IMR-90 (cell line): ENCODE results near the gene WBP11.

ENCODE experiments used
- BHLHE40 ChIP-seq: fragments of 150-350 bp; IDR thresholded peaks from 2 replicates; pipeline ENCODE4 v1.6.1; 2016; ENCODE audit warnings: mild to moderate bottlenecking, low read depth, low read length
- CHD1 ChIP-seq: IDR thresholded peaks from 2 replicates; pipeline ENCODE4 v1.6.1; 2012; ENCODE audit warnings: low read depth, low read length, improper control_type of control experiment
- CTCF ChIP-seq: conservative IDR thresholded peaks from 2 replicates; pipeline ENCODE4 v1.5.1; 2012; ENCODE audit warnings: mild to moderate bottlenecking, low read depth, low read length, improper control_type of control experiment
- ELK1 ChIP-seq: fragments of 150-350 bp; IDR thresholded peaks from 2 replicates; pipeline ENCODE4 v1.6.1; 2016; ENCODE audit warnings: low read depth, mild to moderate bottlenecking, low read length, moderate library complexity, borderline replicate concordance
- NFE2L2 ChIP-seq: fragments of 150-350 bp; IDR thresholded peaks from 2 replicates; pipeline ENCODE4 v1.6.1; 2016; ENCODE audit warnings: low read depth, mild to moderate bottlenecking, low read length
- POLR2A ChIP-seq: IDR thresholded peaks from 2 replicates; pipeline ENCODE4 v1.6.1; 2012; ENCODE audit warnings: mild to moderate bottlenecking, low read depth, low read length
- RAD21 ChIP-seq: IDR thresholded peaks from 2 replicates; pipeline ENCODE4 v1.6.1; 2012; ENCODE audit warnings: low read length, improper control_type of control experiment
- USF2 ChIP-seq: fragments of 150-350 bp; IDR thresholded peaks from 2 replicates; pipeline ENCODE4 v1.6.1; 2017; ENCODE audit warnings: mild to moderate bottlenecking, antibody characterized with exemption, low read length, low read depth

- TF ChIP-seq ELK1 (no peak), CTCF (no peak), CHD1 (no peak), RAD21 (no peak), BHLHE40 (no peak), POLR2A (no peak), USF2 (no peak), NFE2L2 (no peak)
Measured at GRCh38 chr12:14849661-14850060, 46.4 kb upstream of the WBP11 start.
